SW 1271 (cell line): ENCODE measurements around the gene PSMA6.
"Not testable (repeated sequence)": the region's sequence is repeated elsewhere in the genome, so short reads cannot be mapped to it uniquely, and the experiment has no call there.

Experiments used
- DNase-seq, 2 experiments: peaks; one replicate each; lab custom pipeline; 2025; lab: John Stamatoyannopoulos, UW

The PSMA6 gene

DNA sequence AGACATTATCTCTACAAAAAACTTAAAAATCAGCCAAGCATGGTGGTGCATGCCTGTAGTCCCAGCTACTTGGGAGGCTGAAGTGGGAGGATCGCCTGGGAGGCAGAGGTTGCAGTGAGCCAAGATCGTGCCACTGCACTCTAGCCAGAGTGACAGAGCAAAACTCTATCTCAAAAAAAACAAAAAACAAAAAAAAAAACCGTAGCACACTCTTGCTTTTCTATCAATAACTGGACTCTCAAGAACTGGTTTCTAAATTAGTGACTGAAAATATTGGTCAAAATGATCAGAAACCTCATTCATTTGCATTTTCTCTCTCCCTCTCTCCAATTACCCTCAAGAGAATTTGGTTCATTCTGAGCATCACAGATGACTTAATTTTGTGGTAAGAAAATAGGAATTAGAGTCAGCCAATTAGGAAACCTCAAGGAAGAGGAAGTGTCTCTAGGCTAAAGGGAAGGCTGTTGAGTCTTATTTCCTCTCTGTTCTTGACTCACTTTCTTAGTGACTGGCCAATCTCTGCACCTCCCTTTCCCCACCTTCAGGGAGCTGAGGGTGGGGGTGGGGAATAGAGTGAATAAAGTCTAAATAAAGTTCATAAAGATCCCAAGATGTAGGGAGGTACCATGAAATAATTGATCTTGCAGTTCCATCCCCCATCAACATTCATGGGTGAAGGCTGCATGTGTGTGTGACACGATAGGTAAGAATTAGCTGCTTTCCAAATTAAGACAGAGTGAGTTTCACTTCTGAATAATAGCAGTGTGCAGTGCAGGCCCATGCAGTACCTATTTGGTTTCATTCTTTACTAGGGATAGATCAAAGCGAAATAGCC lies 6.8 kb upstream of the PSMA6 start:
- no peak for DNase-seq

DNA sequence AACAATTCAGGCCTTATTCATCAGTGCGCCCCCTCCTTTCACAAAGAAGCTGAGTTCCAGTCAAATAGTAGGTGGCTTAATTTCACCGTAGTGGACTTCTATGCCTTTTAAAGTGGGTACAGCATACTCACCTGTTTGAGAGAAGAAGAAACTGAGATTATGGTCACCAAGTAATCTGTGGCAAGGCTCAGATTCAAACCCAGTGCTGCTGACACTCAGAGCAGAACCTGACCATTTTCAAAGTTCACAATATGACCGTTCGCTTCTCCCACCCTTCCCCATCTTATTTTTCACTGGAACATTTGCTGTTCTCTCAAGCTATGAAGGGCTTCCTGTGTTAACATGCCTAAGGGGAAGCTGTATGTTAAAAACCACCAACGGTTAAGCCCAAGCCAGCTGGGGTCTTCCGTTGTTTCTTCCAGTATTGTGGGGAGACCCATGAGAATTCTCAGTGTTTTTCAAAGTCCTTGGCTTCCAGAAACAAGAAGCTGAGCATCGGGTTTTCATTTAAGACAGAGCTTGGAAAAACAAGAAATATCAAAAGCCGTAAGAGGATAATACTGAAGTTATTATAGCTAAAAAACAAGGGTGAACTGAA lies 6.1 kb upstream of the PSMA6 start:
- DNase-seq, result no peak

DNA sequence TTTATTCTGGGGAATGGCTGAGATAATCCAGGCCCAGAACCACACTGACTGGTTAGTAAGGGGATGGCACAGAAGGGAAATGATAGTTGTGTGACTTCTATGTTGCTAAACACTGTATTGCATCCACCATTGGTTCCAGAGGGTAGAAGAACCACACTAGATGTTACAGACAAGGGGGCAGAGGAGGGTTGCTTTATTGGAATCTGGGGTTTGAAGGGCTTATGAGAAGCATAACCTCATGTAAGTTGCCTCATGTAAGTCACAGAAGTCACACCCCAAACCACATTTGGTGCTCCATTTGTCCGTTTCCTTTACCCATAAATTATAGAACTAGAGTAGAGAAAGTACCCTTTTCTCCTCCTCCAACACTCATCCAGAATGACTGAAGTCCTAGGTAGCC lies 5.5 kb upstream of the PSMA6 start:
- DNase-seq, result no peak

DNA sequence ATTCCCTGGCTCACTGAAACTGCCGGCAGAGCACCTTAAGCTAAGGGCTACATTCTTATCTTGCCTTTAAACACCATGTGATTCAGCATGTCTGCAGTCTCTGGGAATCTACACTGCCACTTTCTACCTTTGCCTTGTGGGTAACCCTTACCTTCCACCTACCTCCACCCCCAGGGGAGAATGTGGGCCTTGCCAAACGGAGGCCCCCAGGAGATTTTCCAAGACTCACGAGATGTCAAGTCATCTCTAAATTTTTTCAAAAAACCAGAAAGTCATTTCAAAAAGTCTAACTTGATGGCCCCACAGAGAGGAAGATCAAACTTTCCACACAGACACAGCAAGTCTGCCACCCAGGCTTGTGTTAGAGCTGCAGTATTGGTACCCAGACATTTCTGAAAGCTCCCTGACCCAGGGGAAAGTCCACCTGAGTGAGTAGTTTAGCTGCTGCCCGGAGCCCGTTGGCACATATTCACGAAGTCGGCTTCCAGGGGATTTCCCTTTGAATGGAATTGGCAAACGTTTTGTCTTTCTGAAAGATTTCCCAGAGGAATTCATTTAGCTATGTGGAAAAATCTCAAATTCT lies 4.7 kb upstream of the PSMA6 start:
- DNase-seq, result no peak

DNA sequence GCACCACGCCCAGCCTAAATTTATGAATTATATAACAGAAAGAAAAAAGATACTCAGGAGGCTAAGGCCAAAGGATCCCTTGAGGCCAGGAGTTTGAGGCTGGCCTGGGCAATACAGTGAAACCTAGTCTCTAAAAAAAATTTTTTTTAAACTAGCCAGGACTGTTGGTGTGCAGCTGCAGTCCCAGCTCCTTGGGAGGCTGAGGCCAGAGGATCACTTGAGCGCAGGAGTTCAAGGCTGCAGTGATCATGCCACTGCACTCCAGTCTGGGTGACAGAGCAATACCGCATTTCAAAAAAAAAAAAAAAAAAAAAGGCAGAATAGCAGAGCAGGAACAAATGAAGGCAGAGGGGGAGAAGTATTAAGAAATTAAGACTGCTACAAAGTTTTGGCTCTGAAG lies 2.6 kb upstream of the PSMA6 start:
- no peak for DNase-seq

DNA sequence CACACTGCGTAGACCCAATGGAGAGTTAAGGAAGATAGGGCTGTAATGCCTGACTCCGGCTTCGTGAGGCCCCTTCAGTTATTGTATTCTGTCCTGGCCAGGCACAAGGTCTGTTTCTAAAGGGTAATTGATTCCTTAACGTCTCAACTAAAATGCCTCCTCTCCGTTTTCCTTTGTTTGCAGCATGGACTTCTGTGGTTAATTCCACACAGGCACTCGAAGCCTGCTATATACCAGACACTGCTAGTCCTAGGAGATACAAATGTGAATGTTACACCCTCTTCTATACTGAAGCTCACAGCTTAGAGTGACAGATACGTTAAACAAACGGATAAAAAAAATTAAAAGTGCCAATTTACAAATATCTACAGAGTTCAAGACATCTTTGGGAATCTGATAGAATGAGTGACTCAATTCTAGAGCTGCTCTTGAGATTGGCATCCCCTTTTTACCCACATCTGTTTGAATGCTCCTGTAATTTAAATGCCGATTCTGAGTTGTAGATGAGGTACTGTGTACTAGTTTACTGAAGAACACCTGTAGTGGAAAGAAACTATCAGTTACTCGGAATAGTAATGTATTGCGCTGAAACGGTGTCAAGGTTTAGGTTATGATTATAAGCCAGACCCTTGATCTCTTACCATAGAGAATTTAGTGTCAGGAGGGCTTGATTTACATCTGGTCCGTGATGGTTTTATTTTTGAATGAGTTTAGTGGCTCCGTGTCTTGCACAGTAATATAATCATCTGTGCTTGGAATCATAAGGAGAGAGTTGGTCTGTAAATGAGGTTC lies 784 bp downstream of the PSMA6 start:
- DNase-seq, result peak in 1 of 2 experiments; percentile 44

DNA sequence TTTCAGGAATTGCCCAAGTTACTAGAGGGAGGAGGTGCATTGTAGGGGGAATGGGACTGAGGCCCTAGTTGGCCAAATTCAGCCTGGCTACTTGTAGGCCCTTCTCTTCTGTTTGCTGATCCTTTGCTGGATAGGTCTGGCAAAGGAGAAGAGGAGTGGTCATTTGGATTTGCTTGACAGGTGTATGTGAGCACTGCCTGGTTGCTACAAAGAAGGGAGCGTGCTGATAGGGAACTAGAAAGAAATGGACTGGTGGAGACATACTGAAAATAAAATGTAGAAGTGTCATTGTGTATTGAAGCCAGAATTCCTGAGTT lies 3.6 kb downstream of the PSMA6 start:
- DNase-seq, result no peak

DNA sequence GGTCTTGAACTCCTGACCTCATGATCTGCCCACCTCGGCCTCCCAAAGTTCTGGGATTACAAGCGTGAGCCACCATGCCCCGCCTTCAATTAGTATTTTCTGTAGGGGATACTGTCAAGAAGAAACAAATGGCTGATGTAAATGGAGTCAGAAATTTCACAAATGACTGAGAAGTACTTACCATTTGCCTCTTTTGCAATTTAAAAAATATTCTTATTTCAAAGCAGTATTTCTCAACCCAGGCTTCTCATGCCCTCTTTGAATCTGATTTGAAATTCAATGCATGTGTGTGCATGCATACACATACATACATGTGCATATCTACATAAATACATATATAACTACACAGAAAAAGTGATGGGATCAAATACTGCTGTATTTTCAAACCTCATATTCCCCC lies 4.4 kb downstream of the PSMA6 start:
- no peak for DNase-seq

DNA sequence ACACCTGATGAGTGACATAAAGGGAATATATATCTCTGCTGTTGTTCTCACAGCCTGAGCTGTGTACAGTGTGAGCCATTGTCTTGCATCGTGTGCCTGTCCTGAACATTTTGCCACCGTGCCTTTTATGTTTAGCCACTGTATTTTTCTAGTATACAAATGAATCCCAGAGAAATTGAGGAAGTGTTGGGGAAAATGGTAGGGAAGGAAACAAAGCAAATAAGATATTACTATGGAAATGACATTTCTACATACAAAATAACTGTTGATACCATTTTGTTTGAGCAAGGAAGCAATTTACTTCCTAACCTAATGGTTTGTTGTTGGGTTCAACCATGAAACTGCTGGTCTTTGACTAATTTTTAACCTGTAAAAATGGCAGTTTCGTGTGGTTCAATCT lies 5.5 kb downstream of the PSMA6 start:
- DNase-seq, result no peak

DNA sequence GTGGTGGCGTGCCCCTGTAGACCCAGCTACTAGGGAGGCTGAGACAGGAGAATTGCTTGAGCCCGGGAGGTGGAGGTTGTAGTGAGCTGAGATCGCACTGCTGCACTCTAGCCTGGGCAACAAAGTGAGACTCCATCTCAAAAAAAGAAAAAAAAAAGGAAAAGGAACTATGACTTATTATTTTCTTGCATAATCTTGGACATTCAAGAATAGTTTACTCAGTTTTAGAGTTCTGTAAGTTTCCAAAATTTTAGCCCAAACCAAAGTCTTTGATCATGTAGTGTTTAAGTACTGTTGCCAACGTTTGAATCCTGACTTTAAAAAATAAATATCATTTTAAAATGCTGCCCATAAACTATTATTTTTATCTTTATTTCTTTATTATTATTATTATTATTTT lies 6.2 kb downstream of the PSMA6 start:
- DNase-seq, result no peak

DNA sequence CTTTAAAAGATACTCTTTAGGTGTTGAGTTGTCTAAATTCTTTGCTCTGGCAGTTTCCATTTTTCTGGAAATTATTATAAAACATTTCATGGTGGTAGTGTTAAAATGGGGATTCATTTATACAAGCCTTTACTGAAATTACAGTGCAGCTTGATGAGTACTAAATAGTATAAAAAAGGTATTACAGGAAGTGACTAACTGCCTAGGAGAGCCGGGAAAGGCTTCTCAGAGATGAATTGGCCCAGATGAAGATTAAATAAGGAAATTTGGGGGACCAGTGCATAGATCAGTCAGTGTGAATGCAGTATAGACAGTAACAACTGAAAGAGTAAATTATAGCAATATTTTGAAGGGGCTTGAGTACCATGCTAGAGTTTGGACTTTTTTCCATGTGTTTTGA lies 7.5 kb downstream of the PSMA6 start:
- no peak for DNase-seq

DNA sequence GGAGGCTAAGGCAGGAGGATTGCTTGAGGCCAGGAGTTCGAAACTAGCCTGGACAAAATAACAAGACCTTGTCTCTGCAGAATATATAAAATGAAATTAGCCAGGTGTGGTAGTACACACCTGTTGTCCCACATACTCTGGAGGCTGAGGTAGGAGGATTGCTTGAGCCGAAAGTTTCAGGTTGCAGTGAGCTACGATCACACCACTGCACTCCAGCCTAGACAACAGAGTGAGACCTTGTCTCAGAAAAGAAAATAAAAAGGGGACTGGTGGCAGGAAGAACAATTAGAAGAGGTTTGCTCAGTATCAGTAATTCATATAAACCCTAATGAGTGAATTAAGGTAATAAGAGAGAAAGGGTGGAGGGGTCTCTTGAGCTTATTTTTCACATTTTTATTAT lies 8.0 kb downstream of the PSMA6 start:
- DNase-seq, result no peak

DNA sequence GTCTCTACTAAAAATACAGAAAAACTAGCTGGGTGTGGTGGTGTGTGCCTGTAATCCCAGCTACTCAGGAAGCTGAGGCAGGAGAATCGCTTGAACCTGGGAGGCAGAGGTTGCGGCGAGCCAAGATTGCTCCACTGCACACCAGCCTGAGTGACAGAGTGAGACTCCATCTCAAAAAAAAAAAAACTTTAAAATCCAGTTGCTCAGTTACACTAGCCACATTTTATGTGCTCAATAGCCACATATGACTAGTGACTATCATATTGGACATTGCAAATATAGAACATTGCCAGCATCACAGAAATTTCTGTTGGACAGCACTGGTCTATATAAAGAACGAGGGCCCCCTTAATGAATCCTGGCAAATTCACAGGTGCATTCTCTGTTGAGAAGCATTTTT lies 9.2 kb downstream of the PSMA6 start:
- DNase-seq, result not testable (repeated sequence)

DNA sequence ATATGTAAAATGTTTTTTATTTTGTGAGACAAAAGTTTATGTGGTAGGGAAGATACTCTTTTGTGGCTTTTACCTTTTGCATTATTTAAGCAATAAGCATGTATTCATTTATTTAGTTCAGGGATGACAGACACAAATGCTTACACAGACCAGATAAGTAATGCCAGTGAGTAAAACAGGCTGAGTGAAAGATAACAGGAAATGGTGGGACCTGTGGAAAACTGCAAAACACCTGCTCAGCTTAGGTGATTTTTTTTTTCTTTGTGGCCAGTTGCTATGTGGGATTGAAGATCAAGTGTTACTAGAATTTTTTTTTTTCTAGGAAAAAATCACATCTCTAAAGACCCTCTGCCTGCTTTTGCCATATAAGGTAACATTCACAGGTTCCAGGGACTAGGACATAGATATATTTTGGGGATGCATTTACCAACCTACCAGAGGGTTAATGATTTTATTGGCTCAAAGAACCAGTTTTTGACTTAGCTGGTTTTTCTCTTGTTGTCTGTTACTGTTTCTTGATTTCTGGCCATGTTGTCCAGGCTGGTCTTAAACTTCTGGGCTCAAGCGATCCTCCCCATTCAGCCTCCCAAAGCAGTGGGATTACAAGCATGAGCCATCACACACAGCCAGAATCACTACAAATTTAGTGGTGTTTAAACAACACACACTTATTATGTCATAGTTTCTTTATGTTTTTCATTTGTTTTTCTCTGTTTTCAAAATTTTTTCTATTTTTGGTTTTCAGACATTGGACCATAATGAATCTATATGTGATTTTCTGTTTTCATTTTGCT lies 9.8 kb downstream of the PSMA6 start:
- no peak for DNase-seq

DNA sequence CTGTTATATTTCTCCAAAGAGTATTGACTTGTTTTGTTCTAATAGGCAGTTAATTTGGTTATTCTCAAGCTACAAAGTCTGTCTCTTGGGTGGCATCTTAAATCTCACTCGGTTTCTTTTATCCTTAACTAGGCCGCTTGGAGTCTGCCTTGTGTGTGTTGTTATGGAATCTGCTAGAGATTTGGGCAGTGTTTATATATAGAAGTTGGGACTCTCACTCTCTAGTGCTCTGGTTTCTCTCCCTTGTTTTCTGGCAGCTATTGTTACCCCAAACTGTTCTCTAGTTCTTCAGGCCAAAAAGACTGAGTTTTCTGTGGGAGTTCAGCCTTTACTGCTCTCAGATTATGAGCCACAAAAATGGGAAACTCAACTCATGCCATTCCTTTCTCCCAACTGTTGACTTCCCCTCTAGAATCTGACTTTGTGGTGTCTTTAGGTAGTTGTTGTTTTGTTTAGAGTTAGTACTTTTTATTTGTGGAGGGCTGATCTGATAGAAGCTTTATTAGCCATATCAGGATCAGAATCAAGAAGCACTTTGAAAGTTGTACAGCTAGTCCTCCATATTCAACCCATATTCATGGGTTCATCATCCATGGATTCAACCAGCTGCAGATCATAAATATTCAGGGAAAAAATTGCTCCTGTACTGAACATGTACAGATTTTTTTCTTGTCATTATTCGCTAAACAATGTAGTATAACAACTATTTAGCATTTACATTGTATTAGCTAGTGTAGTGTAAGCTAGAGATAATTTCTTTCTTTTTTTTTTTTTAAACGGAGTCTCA lies 11.2 kb downstream of the PSMA6 start:
- no peak for DNase-seq

DNA sequence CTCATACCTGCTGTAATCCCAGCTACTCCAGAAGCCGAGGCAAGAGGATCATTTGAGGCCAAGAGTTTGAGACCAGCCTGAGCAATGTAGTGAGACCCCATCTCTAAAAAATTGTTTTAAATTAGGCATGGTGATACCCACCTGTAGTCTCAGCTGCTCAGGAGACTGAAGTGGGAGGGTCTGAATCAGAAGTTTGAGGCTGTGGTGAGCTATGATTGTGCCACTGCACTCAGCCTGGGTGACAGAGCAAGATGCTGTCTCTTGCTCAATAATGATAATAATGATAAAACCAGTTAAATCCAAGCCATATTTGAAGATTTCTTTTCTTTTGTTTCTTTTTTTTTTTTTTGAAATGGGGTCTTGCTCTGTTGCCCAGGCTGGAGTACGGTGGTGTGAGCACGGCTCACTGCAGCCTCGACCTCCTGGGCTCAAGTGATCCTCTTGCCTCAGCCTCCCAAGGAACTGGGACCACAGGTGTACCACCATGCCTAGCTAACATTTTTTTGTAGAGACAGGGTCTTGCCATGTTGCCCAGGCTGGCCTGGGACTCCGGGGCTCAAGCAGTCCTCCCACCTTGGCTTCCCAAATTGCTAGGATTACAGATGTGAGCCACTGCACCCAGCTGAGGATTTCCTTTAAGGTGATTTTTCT lies 12.8 kb downstream of the PSMA6 start:
- no peak for DNase-seq

DNA sequence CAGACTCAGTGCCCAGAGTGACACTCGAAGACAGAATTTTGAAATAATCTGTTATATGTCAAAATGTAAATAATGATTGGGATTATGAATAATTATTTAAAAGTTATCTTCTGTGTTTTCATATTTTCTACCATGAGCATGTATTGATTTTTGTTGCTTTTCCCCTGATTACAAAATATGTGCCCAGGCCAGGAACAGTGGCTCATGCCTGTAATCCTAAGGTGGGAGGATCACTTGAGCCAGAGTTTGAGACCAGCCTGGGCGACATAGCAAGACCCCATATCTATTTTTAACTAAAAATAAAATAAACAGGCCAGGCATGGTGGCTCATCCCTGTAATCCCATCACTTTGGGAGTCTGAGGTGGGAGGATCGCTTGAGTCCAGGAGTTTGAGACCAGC lies 13.5 kb downstream of the PSMA6 start:
- no peak for DNase-seq

DNA sequence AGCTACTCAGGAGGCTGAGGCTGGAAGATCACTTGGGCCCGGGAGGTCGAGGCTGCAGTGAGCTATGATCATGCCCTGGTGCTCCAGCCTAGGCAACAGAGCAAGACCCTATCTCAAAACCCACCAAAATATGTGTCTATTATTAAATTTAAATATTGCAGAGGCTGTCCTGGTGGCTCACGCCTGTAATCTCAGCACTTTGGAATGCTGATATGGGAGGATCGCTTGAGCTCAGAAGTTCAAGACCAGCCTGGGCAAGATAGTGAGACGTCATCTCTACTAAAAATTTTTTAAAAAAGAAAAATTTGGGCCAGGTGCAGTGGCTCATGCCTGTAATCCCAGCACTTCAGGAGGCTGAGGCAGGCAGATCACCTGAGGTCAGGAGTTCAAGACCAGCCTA lies 13.9 kb downstream of the PSMA6 start:
- DNase-seq, result no peak

DNA sequence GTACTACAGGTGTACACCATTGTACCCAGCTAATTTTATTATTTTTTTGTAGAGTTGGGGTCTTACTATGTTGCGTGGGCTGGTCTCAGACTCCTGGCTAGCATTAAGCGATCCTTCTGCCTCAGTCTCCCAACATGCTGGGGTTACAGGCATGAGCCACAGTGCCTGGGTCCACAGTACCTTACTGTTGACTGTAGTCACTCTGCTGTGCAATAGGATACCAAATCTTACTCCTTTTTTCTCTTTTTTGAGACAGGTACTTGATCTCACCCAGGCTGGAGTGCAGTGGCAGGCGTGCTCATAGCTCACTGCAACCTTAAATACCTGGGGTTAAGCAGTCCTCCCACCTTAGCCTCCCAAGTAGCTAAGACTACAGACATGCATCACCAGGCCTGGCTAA lies 25.6 kb downstream of the PSMA6 start:
- DNase-seq, result no peak

DNA sequence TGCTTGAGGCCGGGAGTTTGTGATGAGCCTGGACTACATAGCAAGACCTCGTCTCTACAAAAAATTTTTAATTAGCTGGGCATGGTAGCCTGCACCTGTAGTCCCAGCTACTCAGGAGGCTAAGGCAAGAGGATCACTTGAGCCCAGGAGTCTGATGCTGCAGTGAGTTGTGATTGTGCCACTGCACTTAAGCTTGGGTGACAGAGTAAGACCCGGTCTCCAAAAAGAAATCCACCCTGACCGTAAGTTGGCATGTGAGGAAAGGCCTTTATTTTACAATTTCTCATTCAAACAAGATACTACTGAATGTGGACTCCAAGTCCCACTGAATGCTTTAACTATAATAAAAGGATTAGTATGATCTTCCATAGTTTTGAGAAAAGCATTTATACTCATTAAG lies 27.3 kb downstream of the PSMA6 start:
- no peak for DNase-seq

DNA sequence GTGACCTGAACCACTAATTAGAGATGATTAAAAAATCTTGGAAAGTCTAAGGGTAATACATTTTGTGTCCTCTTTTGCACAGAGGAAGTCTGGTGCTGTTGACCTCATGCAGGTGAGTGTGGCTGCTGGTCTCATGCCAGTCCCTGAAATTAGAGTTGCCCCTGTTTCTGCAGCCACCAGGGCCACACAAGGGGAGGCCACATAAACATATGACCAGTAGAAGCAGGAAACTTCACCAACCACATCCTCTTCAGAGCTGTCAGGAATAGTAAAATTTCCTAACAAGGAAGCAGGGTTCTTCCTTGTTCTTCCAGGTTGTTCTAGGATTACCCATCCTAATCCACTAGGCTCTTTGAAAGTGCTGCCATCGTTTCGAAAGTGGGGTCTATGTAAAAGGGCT lies 28.3 kb downstream of the PSMA6 start:
- no peak for DNase-seq
